ENCODE data around the gene SLC6A1. TPM values are rescaled to one million over a fixed set of nuclear protein-coding genes. Genes with fewer than 3 reads are reported as not detected.

SLC6A1 gene
- total RNA-seq, 4 donors from 2014 or later = 3.9 to 7.3 (median 5.4) TPM

DNA sequence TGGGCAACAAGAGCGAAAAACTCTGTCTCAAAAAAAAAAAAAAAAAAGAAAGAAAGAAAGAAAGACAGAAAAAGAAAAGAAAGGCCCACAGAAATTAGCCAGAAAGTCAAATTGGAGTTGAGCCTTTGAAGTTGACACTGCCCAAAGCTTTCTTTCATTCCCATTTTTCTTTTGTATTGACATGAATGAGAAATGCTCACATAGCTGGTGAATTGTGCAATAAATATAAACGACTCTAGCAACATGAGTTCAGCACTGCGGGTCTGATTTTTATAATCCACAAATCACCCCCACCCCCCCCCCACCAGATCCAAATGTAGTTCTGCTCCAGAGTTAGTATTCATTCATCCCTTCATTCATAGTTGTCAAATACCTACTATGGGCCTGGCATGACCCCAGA lies 37.4 kb downstream of the SLC6A1 start:
- Histone ChIP-seq H3K27me3 (no peaks in the 10 kb centered on the region), H3K4me3 (no peak overlapping the region), H3K27ac (no peak overlapping the region), H3K36me3 (peaks cover 0 to 7% (median 0%) of the 10 kb centered on the region in 3 donors), H3K9me3 (peaks cover 0 to 20% (median 0%) of the 10 kb centered on the region in 4 donors), H3K4me1 (no peaks in the 10 kb centered on the region)
- no peak for TF ChIP-seq EP300 (IDR thresholded peaks at IDR 0.05)
- TF ChIP-seq POLR2A (IDR thresholded peaks at IDR 0.05) = no peak
- TF ChIP-seq, protein P1, sequence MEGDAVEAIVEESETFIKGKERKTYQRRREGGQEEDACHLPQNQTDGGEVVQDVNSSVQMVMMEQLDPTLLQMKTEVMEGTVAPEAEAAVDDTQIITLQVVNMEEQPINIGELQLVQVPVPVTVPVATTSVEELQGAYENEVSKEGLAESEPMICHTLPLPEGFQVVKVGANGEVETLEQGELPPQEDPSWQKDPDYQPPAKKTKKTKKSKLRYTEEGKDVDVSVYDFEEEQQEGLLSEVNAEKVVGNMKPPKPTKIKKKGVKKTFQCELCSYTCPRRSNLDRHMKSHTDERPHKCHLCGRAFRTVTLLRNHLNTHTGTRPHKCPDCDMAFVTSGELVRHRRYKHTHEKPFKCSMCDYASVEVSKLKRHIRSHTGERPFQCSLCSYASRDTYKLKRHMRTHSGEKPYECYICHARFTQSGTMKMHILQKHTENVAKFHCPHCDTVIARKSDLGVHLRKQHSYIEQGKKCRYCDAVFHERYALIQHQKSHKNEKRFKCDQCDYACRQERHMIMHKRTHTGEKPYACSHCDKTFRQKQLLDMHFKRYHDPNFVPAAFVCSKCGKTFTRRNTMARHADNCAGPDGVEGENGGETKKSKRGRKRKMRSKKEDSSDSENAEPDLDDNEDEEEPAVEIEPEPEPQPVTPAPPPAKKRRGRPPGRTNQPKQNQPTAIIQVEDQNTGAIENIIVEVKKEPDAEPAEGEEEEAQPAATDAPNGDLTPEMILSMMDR (IDR thresholded peaks at IDR 0.05) = no peak
- no peak for DNase-seq (ENCODE audit: low spot score in 2 of 2)
- 57 to 62% methylated on average over 3 of the region's 3 CpGs for WGBS, 2 donors

DNA sequence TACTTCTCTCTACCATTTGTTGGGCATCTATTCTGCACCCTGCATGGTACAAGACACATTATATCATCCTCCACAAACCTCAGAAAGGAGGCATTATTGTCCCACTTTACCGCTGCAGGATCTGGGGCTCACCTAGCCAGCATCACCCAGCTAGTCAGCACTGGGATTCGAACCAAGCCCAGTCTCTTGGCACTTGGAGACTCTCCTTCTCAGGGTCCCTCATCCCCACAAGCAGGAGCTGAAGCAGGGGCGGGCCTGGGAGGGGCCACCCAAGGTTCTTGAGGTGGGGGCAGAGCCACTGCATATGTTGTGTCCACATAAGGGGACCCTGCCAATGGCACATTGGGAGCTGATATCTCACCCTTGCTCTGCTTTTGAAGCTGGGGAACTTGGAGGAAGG lies 41.3 kb downstream of the SLC6A1 start:
- no peak for TF ChIP-seq EP300 (IDR thresholded peaks at IDR 0.05)
- TF ChIP-seq, protein P1 (IDR thresholded peaks at IDR 0.05) = no peak
- no peak for TF ChIP-seq POLR2A (IDR thresholded peaks at IDR 0.05)
- H3K4me1 ChIP-seq = no peaks in the 10 kb centered on the region
- no peak for DNase-seq (ENCODE audit: low spot score in 2 of 2)
- no peaks in the 10 kb centered on the region for H3K9me3 ChIP-seq
- 86 to 100% methylated on average over 2 to 3 of the region's 3 CpGs for WGBS, 2 donors
- H3K36me3 ChIP-seq = peaks cover 0 to 4% (median 0%) of the 10 kb centered on the region in 3 donors
- H3K4me3 ChIP-seq = no peak overlapping the region
- no peaks in the 10 kb centered on the region for H3K27me3 ChIP-seq
- H3K27ac ChIP-seq = no peak overlapping the region

DNA sequence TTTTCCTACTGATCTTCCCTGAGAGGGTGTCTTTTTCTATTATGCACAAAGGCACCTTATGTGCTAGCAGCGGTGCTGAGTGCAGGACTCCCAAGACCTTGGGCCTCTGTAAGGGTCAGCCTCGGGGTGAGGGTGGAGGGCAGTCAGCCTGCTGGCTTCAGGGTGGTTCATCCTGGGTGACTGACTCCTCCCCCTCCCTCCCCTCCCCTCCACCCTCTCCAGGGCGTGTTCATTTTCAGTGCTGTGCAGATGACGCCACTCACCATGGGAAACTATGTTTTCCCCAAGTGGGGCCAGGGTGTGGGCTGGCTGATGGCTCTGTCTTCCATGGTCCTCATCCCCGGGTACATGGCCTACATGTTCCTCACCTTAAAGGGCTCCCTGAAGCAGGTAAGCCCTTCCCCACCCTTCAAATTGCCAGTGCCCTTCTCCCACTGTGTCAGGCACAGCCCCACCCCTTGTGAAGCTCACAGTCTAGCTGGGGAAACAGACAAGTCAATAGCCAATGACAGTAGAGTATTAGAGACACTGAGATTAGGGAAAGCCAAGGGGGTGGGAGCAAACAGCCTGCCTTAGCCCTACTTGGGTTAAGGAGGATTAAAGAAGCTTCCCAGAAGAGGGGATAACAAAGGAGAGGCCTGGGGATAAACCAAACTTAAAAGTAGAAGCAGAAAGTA lies 41.9 kb downstream of the SLC6A1 start:
- Histone ChIP-seq H3K27me3 (no peaks in the 10 kb centered on the region), H3K4me3 (no peak overlapping the region), H3K27ac (no peak overlapping the region), H3K9me3 (no peaks in the 10 kb centered on the region), H3K36me3 (peaks cover 0 to 4% (median 0%) of the 10 kb centered on the region in 3 donors), H3K4me1 (no peaks in the 10 kb centered on the region)
- no peak for DNase-seq (ENCODE audit: low spot score in 2 of 2)
- 28 to 29% methylated on average over 5 of the region's 5 CpGs for WGBS, 2 donors
- TF ChIP-seq, protein P1 (IDR thresholded peaks at IDR 0.05) = no peak
- TF ChIP-seq EP300 (IDR thresholded peaks at IDR 0.05) (no peak), POLR2A (IDR thresholded peaks at IDR 0.05) (no peak)

DNA sequence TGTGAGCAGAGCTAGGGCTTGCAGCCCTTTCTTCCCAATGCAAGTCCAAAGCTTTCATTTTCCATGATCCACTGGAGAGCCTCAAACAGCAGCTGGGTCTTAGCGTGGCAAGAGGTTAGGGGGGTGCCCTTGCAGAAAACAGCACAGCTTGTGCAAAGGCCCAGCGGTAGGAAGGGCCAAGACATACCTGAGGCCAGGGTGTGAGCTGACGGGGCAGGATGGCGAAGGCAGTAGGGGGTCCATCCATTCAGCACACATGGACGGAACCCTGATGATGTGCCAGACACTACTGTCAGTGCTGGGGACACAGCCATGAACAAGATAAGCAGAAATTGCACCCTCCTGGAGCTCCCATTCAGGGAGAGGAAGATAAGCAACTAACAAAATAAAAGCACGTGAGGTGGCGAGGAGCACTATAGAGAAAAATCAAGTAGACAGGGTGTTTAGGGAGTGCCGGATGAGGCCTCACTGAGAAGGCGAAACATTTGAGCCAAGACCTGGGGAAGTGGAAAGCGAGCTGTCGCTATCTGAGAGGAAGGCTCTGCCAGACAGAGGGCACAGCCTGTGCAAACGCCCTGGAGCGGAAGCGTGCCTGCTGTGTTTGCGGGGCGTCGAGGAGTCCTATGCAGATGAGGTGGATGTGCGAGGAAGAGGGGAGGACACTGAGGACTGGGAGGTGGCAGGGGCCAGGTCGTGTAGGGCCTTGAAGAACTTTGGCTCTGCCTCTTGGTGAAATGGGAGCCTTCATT lies 43.4 kb downstream of the SLC6A1 start:
- 80 to 88% methylated on average over 19 of the region's 19 CpGs for WGBS, 2 donors
- no peak for DNase-seq (ENCODE audit: low spot score in 2 of 2)

More for the DNA sequence above, 43.4 kb downstream of the SLC6A1 start:
- peaks cover 0 to 4% (median 0%) of the 10 kb centered on the region in 3 donors for H3K36me3 ChIP-seq
- H3K4me3 ChIP-seq = no peak overlapping the region
- no peaks in the 10 kb centered on the region for H3K27me3 ChIP-seq
- no peak overlapping the region for H3K27ac ChIP-seq
- TF ChIP-seq POLR2A (IDR thresholded peaks at IDR 0.05) = no peak
- TF ChIP-seq, protein P1 (IDR thresholded peaks at IDR 0.05) = no peak
- TF ChIP-seq EP300 (IDR thresholded peaks at IDR 0.05) = no peak
- H3K9me3 ChIP-seq = no peaks in the 10 kb centered on the region
- H3K4me1 ChIP-seq = no peaks in the 10 kb centered on the region
